NCI-H2081 treated with DMSO at 0.1 percent for 48 hours (cell line): ENCODE data around the gene DNMT1.
"Not testable (repeated sequence)": the region's sequence is repeated elsewhere in the genome, so short reads cannot be mapped to it uniquely, and the experiment has no call there.

Experiments
- DNase-seq: peaks from one replicate; lab custom pipeline; 2025; lab: John Stamatoyannopoulos, UW

DNMT1 gene

GRCh38 chr19:10183926-10184325, 10.8 kb downstream of the DNMT1 start:
- no peak for DNase-seq

GRCh38 chr19:10182847-10183246, 11.9 kb downstream of the DNMT1 start:
- no peak for DNase-seq

- DNase-seq: no peak
Observed at GRCh38 chr19:10182076-10182475, 12.7 kb downstream of the DNMT1 start.

GRCh38 chr19:10180459-10180858, 14.3 kb downstream of the DNMT1 start:
- DNase-seq: no peak

- not testable (repeated sequence) for DNase-seq
Observed at GRCh38 chr19:10180024-10180423, 14.7 kb downstream of the DNMT1 start.

- DNase-seq: no peak
Observed at GRCh38 chr19:10173527-10173926, 21.2 kb downstream of the DNMT1 start.

- DNase-seq: no peak
Observed at GRCh38 chr19:10168386-10168948, 26.3 kb downstream of the DNMT1 start.

- no peak for DNase-seq
Observed at GRCh38 chr19:10167459-10167858, 27.3 kb downstream of the DNMT1 start.

- not testable (repeated sequence) for DNase-seq
Observed at GRCh38 chr19:10166501-10166900, 28.3 kb downstream of the DNMT1 start.

GRCh38 chr19:10166046-10166445, 28.7 kb downstream of the DNMT1 start:
- DNase-seq: no peak

- DNase-seq: no peak
Observed at GRCh38 chr19:10163536-10163935, 31.2 kb downstream of the DNMT1 start.

- no peak for DNase-seq
Observed at GRCh38 chr19:10159610-10160009, 35.1 kb downstream of the DNMT1 start.

GRCh38 chr19:10158485-10158884, 36.3 kb downstream of the DNMT1 start:
- DNase-seq: no peak

GRCh38 chr19:10158071-10158470, 36.7 kb downstream of the DNMT1 start:
- no peak for DNase-seq

GRCh38 chr19:10155839-10156238, 38.9 kb downstream of the DNMT1 start:
- DNase-seq: no peak

GRCh38 chr19:10152100-10152499, 42.7 kb downstream of the DNMT1 start:
- DNase-seq: no peak

GRCh38 chr19:10151521-10151920, 43.2 kb downstream of the DNMT1 start:
- DNase-seq: no peak

GRCh38 chr19:10149427-10149826, 45.3 kb downstream of the DNMT1 start:
- DNase-seq: no peak

- no peak for DNase-seq
Observed at GRCh38 chr19:10146142-10146541, 48.6 kb downstream of the DNMT1 start.

- no peak for DNase-seq
Observed at GRCh38 chr19:10145031-10145430, 49.7 kb downstream of the DNMT1 start.

- no peak for DNase-seq
Observed at GRCh38 chr19:10144361-10144760, 50.4 kb downstream of the DNMT1 start.

- no peak for DNase-seq
Observed at GRCh38 chr19:10143681-10144080, 51.1 kb downstream of the DNMT1 start.

- no peak for DNase-seq
Observed at GRCh38 chr19:10142701-10143375, 51.9 kb downstream of the DNMT1 start.

GRCh38 chr19:10141973-10142372, 52.8 kb downstream of the DNMT1 start:
- DNase-seq: no peak
